Inflammatory macrophage (primary cell): ENCODE results near the gene CACNA1I.

Experiments
- DNase-seq, 2 donors: peaks; one replicate each; pipeline ENCODE4 v3.0.0-alpha.2; 2020 to 2022

CACNA1I gene

GRCh38 chr22:39625569-39626537 is 55.3 kb downstream of the CACNA1I start:
- DNase-seq, result no peak

GRCh38 chr22:39627208-39627607 is 56.7 kb downstream of the CACNA1I start:
- DNase-seq, result no peak

- DNase-seq, result no peak
Observed at GRCh38 chr22:39627865-39628562, 57.5 kb downstream of the CACNA1I start.

GRCh38 chr22:39628563-39629080 is 58.1 kb downstream of the CACNA1I start:
- no peak for DNase-seq

GRCh38 chr22:39629851-39630250 is 59.3 kb downstream of the CACNA1I start:
- no peak for DNase-seq

- DNase-seq, result no peak
Observed at GRCh38 chr22:39630721-39631120, 60.2 kb downstream of the CACNA1I start.

- DNase-seq, result no peak
Observed at GRCh38 chr22:39631381-39632286, 61.1 kb downstream of the CACNA1I start.

- peak in 1 of 2 donors; percentile 24 for DNase-seq
Observed at GRCh38 chr22:39634530-39635405, 64.2 kb downstream of the CACNA1I start.

- DNase-seq, result no peak
Observed at GRCh38 chr22:39635719-39636118, 65.2 kb downstream of the CACNA1I start.

GRCh38 chr22:39638958-39639357 is 68.4 kb downstream of the CACNA1I start:
- no peak for DNase-seq

GRCh38 chr22:39641660-39642310 is 71.2 kb downstream of the CACNA1I start:
- no peak for DNase-seq

GRCh38 chr22:39643311-39644083 is 72.9 kb downstream of the CACNA1I start:
- DNase-seq, result no peak

GRCh38 chr22:39645532-39645931 is 75.0 kb downstream of the CACNA1I start:
- DNase-seq, result no peak

GRCh38 chr22:39646398-39647063 is 76.0 kb downstream of the CACNA1I start:
- no peak for DNase-seq

GRCh38 chr22:39647836-39648629 is 77.5 kb downstream of the CACNA1I start:
- DNase-seq, result no peak

- DNase-seq, result no peak
Observed at GRCh38 chr22:39648630-39648950, 78.0 kb downstream of the CACNA1I start.

- DNase-seq, result no peak
Observed at GRCh38 chr22:39649500-39650089, 79.0 kb downstream of the CACNA1I start.
